Karpas-422 (cell line): ENCODE results near the gene RBMX. TPM values are rescaled to one million over a fixed set of nuclear protein-coding genes. Genes with fewer than 3 reads are reported as not detected.
"Not testable (repeated sequence)": the region's sequence is repeated elsewhere in the genome, so short reads cannot be mapped to it uniquely, and the experiment has no call there.

Experiments used
- DNase-seq: peaks from one replicate; pipeline ENCODE4 v3.0.0-alpha.2; 2015
- H2AFZ ChIP-seq: fragments of 200-600 bp; sonication (generic); 2 replicates; pipeline ENCODE4 v1.6.1; 2014; ENCODE audit warnings: antibody characterized with exemption, low read length, mixed read lengths
- H3K27ac ChIP-seq: fragments of 200-600 bp; sonication (generic); 2 replicates; pipeline ENCODE4 v1.5.1; 2014; ENCODE audit warnings: mild to moderate bottlenecking, low read length, moderate library complexity
- H3K27me3 ChIP-seq: fragments of 200-600 bp; sonication (generic); 2 replicates; pipeline ENCODE4 v1.6.1; 2014; ENCODE audit warnings: low read length, mixed read lengths
- H3K36me3 ChIP-seq: fragments of 200-600 bp; sonication (generic); 2 replicates; pipeline ENCODE4 v1.6.1; 2014; ENCODE audit warnings: low read length, mixed read lengths; ENCODE audit not compliant: insufficient read depth
- H3K4me1 ChIP-seq: fragments of 200-600 bp; sonication (generic); 2 replicates; pipeline ENCODE4 v1.6.1; 2014; ENCODE audit warnings: mild to moderate bottlenecking, low read length, mixed read lengths
- H3K4me2 ChIP-seq: fragments of 200-600 bp; sonication (generic); 2 replicates; pipeline ENCODE4 v1.6.1; 2014; ENCODE audit warnings: low read length, low read depth, mild to moderate bottlenecking; ENCODE audit not compliant: poor library complexity, severe bottlenecking
- H3K4me3 ChIP-seq: fragments of 200-600 bp; sonication (generic); 2 replicates; pipeline ENCODE4 v1.5.1; 2014; ENCODE audit warnings: mild to moderate bottlenecking, antibody characterized with exemption, low read length, mixed read lengths
- H3K79me2 ChIP-seq: fragments of 200-600 bp; sonication (generic); 2 replicates; pipeline ENCODE4 v1.6.1; 2014; ENCODE audit warnings: mild to moderate bottlenecking, low read length, mixed read lengths
- H3K9ac ChIP-seq: fragments of 200-600 bp; sonication (generic); 2 replicates; pipeline ENCODE4 v1.6.0; 2014; ENCODE audit warnings: low read length
- H3K9me2 ChIP-seq: fragments of 200-600 bp; sonication (generic), shearing (Covaris generic); replicated peaks from 2 replicates; pipeline ENCODE4 v1.6.0; 2014; ENCODE audit warnings: mild to moderate bottlenecking, low read length, moderate library complexity; ENCODE audit not compliant: insufficient read depth
- H3K9me3 ChIP-seq: fragments of 300-700, 200-600 bp; sonication (generic); 2 replicates; pipeline ENCODE4 v1.6.1; 2014; ENCODE audit warnings: low read length, mixed read lengths
- H4K20me1 ChIP-seq: fragments of 200-600 bp; sonication (generic); 2 replicates; pipeline ENCODE4 v1.6.1; 2014; ENCODE audit warnings: mild to moderate bottlenecking, antibody characterized with exemption, low read length, low read depth; ENCODE audit not compliant: insufficient read depth
- total RNA-seq: library from RNA; depleted of rRNA; stranded (reverse); fragments of >200 nt; shearing (Covaris generic); gene quantifications from 2 replicates; pipeline ENCODE4 v1.2.3, GENCODE V29; 2014; ENCODE audit warnings: low replicate concordance

Gene RBMX
- total RNA-seq, 1 experiment from 2014 or later: 186 TPM

- H3K27me3 ChIP-seq: no peaks in the 10 kb centered on the region
- H3K9ac ChIP-seq: peak overlapping the region; percentile 79
- H4K20me1 ChIP-seq: no peaks in the 10 kb centered on the region
- H3K4me1 ChIP-seq: peaks cover 13% of the 10 kb centered on the region
- H3K9me2 ChIP-seq: no peaks in the 10 kb centered on the region
- DNase-seq: peak; percentile 84
- peak overlapping the region; percentile 62 for H3K27ac ChIP-seq
- H2AFZ ChIP-seq: peak overlapping the region; percentile 76
- H3K79me2 ChIP-seq: peaks cover 17% of the 10 kb centered on the region
- H3K4me3 ChIP-seq: peak overlapping the region; percentile 73
- H3K36me3 ChIP-seq: no peaks in the 10 kb centered on the region
- no peaks in the 10 kb centered on the region for H3K9me3 ChIP-seq
- peak overlapping the region; percentile 86 for H3K4me2 ChIP-seq
Measured at GRCh38 chrX:136909119-136909705, 28.7 kb upstream of the RBMX start.

GRCh38 chrX:136907621-136908020 lies 27.1 kb upstream of the RBMX start:
- Histone ChIP-seq H3K4me3 (no peak overlapping the region), H3K4me2 (no peak overlapping the region), H3K27me3 (no peaks in the 10 kb centered on the region), H3K36me3 (no peaks in the 10 kb centered on the region), H3K9ac (no peak overlapping the region), H3K79me2 (peaks cover 16% of the 10 kb centered on the region), H3K27ac (no peak overlapping the region), H4K20me1 (no peaks in the 10 kb centered on the region), H3K4me1 (peaks cover 13% of the 10 kb centered on the region), H2AFZ (no peak overlapping the region), H3K9me2 (no peaks in the 10 kb centered on the region), H3K9me3 (no peaks in the 10 kb centered on the region)
- DNase-seq: no peak

- H3K4me3 ChIP-seq: no peak overlapping the region
- no peak overlapping the region for H3K4me2 ChIP-seq
- DNase-seq: no peak
- H3K79me2 ChIP-seq: peaks cover 10% of the 10 kb centered on the region
- H3K36me3 ChIP-seq: no peaks in the 10 kb centered on the region
- H2AFZ ChIP-seq: no peak overlapping the region
- H3K27ac ChIP-seq: no peak overlapping the region
- no peak overlapping the region for H3K9ac ChIP-seq
- H3K4me1 ChIP-seq: peaks cover 13% of the 10 kb centered on the region
- no peaks in the 10 kb centered on the region for H3K9me2 ChIP-seq
- H3K9me3 ChIP-seq: no peaks in the 10 kb centered on the region
- H4K20me1 ChIP-seq: no peaks in the 10 kb centered on the region
- H3K27me3 ChIP-seq: no peaks in the 10 kb centered on the region
Measured at GRCh38 chrX:136906921-136907510, 26.5 kb upstream of the RBMX start.

GRCh38 chrX:136904067-136904466 lies 23.5 kb upstream of the RBMX start:
- not testable (repeated sequence) for H3K9me2 ChIP-seq, H3K4me2 ChIP-seq, DNase-seq, H3K9ac ChIP-seq, H3K36me3 ChIP-seq, H4K20me1 ChIP-seq, H3K27me3 ChIP-seq, H2AFZ ChIP-seq, H3K4me3 ChIP-seq, H3K4me1 ChIP-seq, H3K79me2 ChIP-seq, H3K9me3 ChIP-seq, H3K27ac ChIP-seq

DNA sequence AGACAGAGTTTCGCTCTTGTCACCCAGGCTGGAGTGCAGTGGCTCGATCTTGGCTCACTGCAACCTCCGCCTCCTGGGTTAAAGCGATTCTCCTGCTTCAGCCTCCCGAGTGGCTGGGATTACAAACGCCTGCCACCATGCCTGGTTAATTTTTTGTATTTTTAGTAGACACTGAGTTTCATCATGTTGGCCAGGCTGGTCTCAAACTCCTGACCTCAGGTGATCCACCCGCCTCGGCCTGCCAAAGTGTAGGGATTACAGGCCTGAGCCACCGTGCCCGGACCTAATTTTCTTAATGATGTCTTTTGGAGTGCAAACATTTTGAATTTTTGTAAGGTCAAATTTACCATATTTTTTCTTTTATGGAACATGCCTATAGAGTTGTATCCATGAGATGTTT lies 19.5 kb upstream of the RBMX start:
- H3K79me2 ChIP-seq, H3K27ac ChIP-seq, H3K4me2 ChIP-seq, H3K36me3 ChIP-seq, H2AFZ ChIP-seq, H3K9ac ChIP-seq, H3K27me3 ChIP-seq, H3K4me3 ChIP-seq, H3K9me2 ChIP-seq, H3K9me3 ChIP-seq, H4K20me1 ChIP-seq, DNase-seq, H3K4me1 ChIP-seq: not testable (repeated sequence)

DNA sequence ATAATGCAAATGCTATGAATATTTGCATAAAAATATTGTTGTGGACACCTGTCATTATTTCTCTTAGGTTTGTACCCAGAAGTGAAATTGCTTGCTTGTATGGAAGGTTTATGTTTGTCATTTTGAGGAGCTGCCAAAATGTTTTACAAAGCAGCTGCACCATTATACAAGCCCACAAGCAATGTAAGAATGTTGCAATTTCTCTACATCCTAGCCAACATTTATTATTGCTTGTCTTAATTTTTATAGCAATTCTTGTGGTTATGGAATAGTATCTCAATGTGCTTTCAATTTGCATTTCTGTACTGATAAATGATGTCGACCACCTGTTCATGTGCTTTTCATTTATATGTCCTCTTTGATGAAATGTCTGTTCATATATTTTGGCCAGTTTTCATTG lies 18.7 kb upstream of the RBMX start:
- no peak overlapping the region for H3K4me2 ChIP-seq

GRCh38 chrX:136898752-136899151 lies 18.2 kb upstream of the RBMX start:
- H3K9me3 ChIP-seq, H3K79me2 ChIP-seq, H3K9ac ChIP-seq, H3K4me1 ChIP-seq, H3K4me3 ChIP-seq, DNase-seq, H4K20me1 ChIP-seq, H3K36me3 ChIP-seq, H3K27ac ChIP-seq, H3K4me2 ChIP-seq, H3K9me2 ChIP-seq, H3K27me3 ChIP-seq, H2AFZ ChIP-seq: not testable (repeated sequence)

More for the DNA sequence above, 18.7 kb upstream of the RBMX start:
- no peak for DNase-seq
- Histone ChIP-seq H3K79me2 (no peaks in the 10 kb centered on the region), H3K4me3 (no peak overlapping the region), H3K27ac (no peak overlapping the region), H3K9me2 (no peaks in the 10 kb centered on the region), H3K9ac (no peak overlapping the region), H3K9me3 (no peaks in the 10 kb centered on the region), H3K4me1 (no peaks in the 10 kb centered on the region), H4K20me1 (no peaks in the 10 kb centered on the region), H3K27me3 (no peaks in the 10 kb centered on the region), H3K36me3 (no peaks in the 10 kb centered on the region), H2AFZ (no peak overlapping the region)

DNA sequence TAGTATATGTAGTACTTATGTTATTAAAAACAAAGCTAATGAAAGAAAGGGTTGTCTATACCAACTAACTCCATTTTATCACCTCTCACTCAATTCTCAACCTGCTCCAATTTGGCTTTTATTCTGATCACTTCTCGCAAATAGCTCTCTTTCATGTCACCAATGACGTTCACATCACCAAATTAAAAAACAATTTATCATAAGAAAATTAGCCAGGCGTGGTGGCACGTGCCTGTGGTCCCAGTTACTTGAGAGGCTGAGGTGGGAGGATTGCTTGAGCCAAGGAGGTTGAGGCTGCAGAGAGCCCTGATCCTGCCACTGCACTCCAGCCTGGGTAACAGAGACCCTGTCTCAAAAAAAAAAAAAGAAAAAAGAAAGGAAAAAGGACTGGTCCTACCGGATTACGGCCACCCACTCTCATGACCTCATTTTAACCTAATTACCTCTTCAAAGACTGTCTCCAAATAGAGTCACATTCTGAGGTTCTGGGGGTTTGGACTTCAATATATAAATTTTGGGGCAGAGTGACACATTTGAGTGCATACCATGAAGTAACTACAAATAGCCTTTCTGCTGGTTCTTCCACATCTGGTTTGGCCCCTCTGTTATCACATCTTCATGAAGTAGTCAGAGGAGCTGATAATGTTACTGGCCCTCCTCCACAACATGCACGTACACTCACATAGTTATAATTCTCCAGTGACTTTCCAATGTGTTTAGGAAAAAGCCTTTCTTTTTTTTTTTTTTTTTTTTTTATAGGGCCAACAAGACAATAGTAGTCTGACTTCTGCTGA lies 15.8 kb upstream of the RBMX start:
- Histone ChIP-seq H3K27ac (no peak overlapping the region), H3K9ac (no peak overlapping the region), H3K79me2 (no peaks in the 10 kb centered on the region), H3K9me2 (no peaks in the 10 kb centered on the region), H2AFZ (no peak overlapping the region), H3K36me3 (no peaks in the 10 kb centered on the region), H3K4me2 (no peak overlapping the region), H3K27me3 (no peaks in the 10 kb centered on the region), H3K4me1 (no peaks in the 10 kb centered on the region), H3K9me3 (no peaks in the 10 kb centered on the region), H4K20me1 (no peaks in the 10 kb centered on the region), H3K4me3 (no peak overlapping the region)
- no peak for DNase-seq
